CD4-positive, alpha-beta T cell treated with Interleukin-21 for 1 hour (primary cell): Measurements from ENCODE around the gene SELENOK.

Source experiments
- DNase-seq: peaks from one replicate; pipeline ENCODE4 v3.0.0-alpha.2; 2020

SELENOK gene

DNA sequence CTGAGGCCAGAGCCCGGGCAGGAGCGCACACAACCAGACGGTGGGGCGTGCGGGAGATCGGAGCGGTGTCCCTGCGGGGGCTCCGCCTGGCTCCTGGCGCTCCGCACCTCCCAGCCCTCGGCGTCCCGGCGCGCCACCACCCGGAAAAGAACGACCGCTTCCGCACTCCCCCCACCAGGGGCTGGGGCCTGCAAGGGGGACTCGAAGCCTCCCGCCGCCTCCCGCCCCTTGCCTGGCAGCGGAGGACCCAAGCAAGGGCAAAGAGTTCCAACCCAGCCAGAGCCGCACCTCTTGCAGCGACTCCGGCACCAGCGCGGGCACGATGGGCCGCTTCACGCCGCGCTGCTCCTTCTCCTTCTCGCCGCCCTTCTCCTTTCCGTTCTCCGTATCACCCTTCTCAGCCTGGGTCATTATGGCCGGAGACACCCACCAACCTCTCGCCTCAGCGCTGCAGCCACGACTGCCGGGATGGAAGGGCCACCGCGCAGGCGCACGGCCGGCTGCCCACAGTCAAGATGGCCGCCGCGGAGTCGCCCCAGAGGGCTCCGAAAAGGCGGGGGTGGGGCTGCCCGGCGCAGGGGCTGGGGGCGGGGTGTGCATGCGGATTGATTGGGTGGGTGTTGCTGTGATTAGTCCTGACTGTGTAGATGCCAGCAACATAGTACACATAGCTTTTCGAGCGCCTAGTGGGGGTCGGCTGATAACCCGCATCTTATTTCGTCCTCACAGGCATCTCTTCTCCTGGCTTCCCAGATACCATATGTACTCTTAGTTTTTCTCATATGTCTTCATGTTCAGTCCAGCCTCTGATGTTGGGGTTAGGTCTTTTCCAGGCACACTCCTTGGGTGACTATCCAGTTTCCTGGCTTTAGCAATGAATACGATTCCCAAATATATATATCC is 9.7 kb downstream of the SELENOK start, which contains the start of gene ACTR8:
ACTR8 (minus strand) TSS at position 462 of the 903 bp plus-strand sequence; CDS start at position 411, 51 bp downstream.
- peak; percentile 90 for DNase-seq

DNA sequence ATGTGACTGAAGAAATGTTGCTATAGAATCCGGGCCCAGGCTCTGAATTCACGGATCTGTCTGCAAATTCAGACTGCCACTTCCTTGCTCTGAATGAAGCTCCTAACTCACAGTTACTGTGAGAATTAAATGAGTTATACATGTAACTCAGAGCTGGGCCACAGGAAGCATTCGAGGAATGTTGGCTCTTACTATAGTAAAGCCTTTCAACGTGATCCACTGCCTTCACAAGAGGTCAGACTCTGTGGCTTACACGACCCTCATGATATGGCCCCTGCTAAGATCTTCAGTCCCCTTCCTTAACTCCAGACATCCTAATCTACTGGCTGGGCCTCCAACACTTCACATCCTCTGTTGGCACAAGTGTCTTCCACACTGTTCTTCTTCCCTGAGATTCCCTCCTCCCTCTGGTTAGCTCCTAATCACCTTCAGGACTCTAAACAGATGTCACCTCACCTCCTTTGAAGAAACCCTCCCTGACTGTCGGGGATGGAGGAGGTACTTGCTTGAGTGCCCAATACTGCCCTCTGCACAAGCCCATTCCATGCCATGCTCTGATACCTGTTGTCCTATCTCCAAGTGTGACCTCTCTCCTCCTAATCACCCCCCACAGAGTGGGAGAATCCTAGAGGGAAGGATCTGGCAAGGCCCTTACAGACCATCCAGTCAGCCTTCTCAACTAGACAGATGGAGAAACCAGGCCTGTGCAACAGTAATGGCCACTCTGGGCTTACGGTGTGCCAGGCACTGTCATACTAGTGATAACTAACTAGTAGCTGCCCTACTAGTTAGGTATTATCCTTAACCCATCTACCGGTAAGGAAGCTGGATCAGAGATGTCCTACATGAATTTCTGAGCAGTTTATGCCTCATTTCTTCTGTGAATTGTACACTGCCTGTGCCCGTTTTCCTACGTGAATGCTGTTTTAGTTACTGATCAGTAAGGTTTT is 11.0 kb downstream of the SELENOK start:
- no peak for DNase-seq

DNA sequence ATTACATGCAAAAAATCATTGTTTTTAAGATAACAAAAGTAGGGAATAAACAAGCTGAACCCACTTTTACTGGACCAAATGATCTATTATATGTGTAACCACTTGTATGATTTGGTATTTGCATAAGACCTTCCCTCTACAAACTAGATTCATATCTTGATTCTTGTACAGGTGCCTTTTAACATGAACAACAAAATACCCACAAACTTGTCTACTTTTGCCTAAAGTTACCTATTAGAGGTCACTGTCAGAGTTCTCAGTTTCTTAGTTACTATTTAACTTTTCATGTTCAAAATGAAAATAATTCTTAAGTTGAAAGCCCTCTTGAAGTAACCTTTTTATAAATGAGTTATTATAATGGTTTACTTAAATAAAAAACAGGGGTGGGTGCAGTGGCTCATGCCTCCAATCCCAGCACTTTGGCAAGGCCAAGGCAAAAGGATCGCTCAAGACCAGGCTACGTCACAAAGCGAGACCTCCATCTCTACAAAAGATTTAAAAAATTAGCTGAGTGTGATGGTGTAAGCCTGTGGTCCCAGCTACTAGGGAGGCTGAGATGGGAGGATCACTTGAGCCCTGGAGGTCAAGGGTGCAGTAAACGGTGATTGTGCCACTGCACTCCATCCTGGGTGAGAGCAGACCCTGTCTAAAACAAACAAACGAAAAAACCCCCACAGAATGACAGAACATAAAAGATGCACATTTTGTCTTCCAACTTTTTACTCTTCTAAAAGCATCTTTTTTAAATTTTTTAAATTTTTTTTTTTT is 25.7 kb downstream of the SELENOK start:
- DNase-seq: no peak

DNA sequence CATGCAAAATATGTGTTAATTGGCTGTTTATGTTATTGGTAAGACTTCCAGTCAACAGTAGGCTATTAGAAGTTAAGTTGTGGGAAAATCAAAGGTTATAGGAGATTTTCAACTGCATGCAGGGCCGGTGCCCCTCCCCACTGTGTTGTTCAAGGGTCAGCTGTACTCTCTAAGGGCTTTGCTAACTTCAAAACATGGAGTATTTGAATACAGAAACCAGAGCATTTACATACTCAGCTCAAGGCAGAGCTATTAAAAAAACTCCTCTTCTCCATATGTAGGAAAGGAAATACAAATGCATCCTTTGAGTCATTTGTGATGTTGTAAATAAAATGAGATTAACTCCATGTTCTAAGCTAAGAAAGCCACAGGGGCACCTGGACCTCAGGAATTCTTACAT is 28.5 kb downstream of the SELENOK start:
- no peak for DNase-seq

DNA sequence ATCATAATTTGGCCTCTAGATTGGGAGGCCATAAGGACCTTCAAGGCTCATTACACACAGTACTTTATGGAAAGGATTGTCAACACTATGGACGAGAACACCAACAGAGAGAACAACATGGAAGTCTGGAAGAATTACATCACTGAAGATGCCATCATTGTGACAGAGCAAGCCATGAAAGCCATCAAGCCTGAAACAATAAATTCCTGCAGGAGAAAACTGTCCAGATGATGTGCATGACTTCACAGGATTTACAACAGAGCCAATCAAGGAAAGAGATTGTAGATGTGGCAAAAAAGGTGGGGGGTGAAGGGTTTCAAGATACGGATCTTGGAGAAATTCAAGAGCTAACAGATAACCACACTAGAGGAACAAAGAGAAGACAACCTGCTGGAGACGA is 29.4 kb downstream of the SELENOK start:
- no peak for DNase-seq

DNA sequence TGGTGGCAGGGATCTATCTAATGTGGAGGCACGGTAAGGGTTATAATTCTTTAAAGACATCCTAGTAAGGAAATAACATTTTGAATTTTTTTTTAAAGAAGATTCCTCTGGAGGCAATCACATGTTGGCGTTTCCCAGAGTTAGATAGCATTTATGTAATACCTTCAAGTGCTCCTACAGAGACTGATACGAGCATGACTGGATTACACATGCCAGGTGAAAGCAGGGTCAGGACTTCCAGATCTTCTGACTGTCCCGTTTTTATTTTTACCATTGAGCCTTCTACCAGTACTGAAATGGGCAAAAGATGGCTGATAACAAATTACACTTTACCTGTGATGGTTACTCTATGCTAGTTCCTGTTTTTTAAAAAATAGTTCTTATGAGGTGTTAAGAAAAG is 31.5 kb downstream of the SELENOK start:
- DNase-seq: no peak

DNA sequence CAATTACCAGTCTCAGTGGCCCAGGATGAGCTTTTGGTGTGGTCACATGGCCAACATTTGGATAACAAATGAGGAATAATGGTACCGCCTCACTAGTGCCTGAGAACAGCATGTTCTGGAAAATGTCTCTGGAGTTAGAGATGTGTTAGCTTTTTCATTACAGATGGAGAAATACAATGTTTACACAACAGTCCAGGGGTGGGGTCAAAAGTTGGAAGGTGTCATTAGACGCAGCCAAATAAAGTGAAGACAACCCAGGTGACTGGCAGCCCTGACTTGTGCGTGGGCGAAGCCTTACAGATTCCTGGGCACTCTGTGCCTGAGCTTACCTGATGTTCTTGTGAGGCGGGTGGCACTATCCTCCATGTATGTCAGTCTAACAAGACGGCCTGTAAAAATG is 32.5 kb downstream of the SELENOK start:
- no peak for DNase-seq

DNA sequence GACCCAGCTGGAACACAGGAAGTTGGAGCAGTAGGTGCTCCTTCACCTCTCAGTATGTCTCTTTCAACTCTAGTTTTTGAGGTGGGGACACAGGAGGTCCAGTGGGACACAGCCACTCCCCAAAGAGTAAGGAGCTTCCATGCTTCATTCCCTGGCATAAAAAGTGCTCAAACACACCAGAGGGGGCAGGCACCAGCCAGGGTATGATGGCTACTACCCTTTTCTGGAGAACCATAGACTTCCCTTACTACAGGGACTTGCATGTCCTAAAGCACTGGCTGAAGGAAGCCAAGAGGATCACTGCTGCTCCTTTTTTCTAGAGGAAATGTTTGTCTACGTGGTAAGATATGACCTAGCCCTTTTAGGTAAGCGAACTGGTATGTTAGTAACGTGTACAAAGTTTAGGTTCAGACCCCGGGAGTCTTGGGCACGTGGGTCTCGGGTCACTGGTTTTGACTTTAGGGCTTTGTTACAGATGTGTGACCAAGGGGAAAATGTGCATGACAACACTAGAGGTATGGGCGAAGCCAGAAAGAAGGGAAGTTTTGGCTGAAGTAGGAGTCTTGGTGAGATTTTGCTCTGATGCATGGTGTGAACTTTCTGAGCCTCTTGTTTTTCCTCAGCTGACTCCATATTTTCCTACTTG is 33.4 kb downstream of the SELENOK start:
- DNase-seq: no peak

DNA sequence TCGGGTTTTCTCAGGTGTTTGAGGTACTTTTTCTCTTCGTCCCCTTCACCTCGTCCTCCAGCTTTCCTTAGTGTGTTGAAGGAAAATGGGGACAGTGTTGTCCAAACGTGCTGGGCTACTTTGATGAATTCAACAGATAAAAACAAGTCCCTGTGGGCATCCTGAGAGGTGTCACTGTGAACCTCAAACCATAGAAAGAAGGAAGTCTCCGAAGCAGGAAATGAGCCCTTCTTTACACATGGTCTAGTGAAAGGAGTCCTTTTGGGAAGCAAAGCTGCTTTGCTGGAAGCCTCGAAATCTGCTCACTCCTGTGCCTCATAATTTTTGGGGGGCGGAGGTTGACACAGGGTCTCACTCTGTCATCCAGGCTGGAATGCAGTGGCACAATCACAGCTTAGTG is 34.7 kb downstream of the SELENOK start:
- DNase-seq: no peak

DNA sequence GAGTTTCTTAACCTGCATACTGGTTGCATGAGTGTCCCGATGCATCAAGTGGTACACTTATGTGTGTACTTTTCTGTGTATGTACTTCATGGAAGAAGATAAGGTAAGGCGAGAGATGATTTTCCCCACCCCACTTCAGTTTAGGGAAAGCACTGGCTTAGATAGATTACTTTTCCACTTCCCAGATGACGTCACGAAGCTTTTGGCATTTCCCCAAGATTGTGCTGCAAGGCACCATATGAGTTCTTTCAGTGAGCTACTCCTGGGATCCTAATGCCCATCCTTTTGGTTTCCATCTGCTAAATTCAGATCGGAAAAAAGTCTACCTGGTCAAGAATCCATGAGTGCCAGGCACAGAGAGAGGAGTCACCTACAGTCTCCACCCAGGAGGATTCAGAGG is 40.8 kb downstream of the SELENOK start:
- no peak for DNase-seq

DNA sequence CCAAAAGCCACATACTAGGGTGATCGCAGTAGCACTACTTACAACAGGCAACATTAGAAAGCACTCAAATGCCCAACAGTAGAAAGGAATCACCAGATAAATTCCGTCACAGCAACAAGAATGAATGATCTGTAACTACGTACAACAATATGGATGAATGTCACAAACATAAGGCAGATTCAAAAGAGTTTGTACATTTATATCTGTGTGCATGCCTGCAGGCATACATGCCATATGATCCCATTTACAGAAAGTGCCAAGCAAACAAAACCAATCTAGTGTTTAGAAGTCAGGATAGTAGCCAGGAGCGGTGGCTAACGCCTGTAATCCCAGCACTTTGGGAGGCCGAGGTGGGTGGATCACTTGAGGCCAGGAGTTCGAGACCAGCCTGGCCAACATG is 41.7 kb downstream of the SELENOK start:
- no peak for DNase-seq

DNA sequence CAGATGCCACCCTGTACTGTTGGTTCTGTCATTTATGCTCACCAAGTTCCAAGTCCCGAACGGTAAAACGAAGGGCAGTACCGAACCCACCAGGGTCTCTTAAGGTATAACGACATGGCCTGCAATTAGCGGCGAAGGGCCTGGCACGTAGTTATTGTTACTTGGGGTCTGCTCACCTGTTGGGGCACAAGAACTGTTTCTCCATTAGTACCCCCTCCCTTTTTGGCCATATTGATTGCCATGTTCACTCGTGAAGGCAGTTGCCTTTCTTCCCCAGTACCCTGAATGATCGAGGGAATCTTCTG is 44.9 kb downstream of the SELENOK start:
- no peak for DNase-seq

DNA sequence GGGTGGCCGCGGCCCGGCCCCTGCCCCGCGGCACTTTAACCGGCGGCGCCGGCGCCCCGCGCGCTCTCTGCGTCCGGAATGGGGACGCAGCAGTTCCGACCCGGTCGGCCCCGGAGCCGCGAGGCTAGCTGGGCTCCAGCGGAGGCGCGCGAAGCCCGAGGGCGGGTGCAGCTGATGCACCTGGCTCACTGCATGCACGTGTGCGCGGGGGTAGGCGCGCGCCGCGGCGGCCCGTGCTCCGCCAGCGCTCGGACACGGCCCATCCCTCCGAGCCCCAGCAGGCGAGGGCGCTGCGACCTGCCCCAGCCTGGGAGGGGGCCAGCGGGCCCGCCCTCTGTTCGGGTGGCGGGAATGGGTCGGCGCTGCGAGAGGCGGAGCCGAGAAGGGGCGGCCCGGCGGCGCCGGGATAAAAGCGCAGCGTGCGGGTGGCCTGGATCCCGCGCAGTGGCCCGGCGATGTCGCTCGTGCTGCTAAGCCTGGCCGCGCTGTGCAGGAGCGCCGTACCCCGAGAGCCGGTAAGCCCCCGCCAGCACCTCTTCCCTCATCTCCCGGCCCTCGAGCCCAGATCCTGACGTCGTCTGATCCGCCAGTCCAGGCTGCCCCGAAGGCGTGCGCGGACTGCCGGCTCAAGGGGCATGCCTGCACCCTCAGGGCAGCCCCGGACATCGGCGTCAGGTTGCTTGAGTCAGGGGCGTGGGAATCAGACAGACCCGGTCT is 45.4 kb downstream of the SELENOK start, which contains the start of the genes CHDH and IL17RB:
CHDH (minus strand) TSS at position 286 of the 717 bp plus-strand sequence. CDS start 22,411 bp downstream, outside the sequence.
IL17RB (plus strand) TSS at position 435 of the 717 bp plus-strand sequence; CDS start at position 456, 21 bp downstream.
- peak; percentile 7 for DNase-seq

DNA sequence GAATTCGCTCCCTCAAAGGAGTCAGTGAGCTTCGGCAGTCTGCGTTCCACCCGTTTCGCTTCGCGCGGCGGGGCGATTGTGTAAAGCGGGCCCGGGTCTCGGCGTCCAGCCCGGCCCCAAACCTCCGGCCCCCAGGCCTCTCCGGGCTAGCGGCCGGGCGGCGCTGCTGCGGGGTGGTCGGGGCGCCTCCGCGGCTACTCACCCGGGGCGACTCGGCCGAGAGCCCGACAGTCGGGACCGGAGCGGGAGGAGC is 45.9 kb downstream of the SELENOK start:
- DNase-seq: no peak

DNA sequence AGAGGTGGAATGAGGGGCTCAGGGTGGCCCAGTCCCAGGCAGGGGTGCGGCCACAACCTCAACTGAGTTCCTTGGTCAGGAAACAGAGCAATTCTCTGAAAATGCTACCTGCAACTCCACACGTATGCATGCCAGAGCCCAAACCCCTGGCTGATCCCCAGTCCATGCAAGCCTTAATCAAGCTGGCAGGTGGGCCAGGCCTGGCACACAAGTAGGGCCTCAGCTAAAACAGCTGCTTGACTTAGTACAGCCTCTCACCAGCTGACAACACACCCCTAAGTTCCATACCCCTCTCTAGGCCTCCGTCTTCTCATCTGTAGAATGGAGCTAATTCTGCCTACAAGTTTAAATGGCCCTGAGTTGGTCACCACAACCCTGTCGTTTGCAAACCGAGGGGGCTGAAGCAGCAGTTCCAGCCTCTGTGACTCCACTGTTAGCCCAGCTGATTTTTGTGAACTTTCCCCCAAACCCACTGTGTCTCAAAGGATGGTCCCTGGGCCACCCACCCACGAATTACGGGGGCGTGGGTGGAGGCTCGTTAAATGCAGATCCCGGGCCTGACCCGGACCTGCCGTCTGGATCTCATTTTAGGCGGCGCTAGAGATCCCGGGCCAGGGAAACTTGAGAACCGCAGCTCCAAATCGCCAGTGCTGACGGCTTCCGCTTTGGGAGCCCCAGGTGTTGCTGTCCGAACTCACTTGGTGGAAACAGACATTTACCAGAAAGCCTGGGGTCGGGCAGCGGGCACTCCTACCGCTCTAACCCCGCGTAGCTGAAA is 46.4 kb downstream of the SELENOK start:
- DNase-seq: no peak

DNA sequence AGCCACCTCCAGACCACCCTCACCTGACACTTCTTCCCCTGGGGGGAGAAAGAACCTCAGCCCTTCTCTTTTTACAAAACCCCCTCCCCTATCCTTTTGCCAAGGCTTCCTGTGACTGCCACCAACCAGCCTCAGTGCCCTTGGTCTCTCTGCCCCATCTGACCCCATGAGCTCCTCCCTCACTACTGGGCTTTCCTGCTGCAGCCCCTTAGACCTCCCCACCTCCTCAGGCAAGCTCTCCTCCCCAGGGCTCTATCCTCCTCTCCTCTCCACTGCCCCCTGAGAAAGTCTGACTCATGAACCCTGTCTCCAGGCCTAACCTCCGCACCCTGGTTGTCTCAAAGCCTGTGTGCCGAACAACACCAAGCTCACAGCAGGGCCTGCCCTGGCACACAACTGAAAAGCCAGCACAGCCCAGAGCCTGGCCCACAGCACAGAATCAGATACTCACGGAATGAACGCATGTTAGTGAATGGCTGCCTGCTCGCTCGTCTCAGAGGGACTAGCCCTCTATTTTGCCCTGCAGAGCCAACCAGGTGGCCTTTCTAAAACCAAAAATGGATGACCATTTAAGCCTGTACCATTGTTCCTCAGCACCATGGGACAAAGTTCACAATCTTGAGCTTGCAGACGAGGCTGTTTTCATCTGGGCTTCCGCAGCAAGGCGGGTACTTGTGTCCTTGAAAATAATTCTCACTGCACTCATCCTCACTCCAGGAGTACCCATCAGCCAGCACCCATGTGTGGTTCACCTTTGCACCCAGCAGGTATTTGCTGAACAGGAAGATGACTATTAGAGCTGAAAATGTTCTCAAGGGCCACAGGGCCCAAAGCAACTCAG is 47.2 kb downstream of the SELENOK start:
- DNase-seq: no peak

DNA sequence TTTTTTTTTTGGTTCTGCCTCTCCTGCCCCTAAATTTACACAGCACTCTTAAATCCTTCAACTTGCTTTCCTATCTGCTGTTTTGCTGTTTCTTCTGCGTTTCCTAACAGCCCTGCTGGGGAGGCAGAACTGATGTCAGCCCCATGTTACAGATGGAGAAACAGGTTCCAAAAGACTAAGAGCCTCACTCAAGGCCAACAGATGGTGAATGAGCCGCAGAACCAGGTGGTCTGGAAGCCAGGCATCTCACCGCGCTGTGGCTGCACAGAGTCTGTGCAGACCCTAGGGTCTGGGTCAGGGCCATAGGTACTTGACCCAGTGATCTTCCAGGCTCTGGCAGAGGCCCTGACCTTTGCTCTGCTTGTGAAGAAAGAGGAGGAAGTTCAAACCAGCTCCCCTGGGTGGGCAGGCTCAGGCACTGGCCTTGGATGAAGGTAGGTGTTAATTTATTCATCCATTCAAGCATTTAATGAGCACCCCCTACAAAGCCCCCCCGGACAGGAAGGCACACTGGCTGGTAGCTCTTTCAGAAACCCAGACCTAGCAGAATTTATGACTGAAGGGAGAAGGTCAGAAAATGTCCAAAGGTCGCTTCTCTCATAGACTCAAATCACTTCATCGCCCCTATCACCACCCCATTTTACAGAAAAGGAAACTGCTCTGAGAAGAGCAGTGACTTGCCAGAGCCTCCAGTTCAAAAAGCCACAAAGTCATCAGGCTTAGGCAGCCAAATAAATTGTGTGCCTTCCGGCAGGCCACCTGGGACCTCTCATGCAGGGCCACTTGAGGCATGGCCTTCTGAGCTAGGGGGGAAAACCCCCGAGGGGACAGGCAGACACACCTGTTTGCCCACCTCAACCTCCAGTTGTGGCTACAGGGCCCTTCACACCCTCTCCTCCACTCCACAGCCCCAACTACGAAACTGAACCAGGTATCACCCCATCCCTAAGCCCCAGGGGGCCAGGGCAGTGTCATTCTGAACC is 48.2 kb downstream of the SELENOK start:
- DNase-seq: no peak

DNA sequence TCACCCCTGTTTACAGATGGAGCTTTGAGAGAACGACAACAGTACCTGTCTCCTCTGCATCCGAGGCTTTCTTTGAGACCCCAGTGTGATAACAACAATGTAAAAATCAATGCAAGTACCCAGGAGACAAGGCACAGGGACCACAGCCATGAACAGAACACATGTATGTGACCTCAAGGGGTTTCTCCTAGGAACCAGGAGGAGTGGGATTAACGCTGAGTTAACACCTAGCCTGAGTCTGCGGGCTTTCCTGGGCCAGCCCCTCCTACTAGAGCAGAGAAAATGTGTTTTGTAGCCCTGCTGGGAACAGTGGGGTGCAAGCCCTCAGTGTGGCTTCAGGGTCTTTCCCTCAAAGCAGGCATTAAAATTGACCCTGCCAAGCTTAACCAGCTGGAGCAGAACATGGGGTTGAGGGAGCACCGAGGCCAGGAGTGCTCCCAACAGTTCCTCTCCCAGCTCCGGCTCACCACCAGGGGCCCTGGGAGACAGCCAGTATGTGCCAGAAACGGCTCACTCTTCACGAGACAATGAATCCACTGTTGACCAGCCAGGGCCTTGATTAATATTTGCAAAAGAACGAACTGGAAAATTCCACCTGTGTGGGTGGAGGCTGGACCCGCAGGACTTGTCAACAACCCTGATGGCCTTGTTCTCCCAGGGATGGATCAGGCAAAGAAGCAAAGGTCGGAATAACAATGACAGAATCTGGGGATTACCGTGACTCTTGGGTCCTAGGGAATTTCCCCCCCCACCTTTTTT is 49.0 kb downstream of the SELENOK start:
- no peak for DNase-seq
